ENCODE measurements around the gene ZNF135.

Gene ZNF135

DNA sequence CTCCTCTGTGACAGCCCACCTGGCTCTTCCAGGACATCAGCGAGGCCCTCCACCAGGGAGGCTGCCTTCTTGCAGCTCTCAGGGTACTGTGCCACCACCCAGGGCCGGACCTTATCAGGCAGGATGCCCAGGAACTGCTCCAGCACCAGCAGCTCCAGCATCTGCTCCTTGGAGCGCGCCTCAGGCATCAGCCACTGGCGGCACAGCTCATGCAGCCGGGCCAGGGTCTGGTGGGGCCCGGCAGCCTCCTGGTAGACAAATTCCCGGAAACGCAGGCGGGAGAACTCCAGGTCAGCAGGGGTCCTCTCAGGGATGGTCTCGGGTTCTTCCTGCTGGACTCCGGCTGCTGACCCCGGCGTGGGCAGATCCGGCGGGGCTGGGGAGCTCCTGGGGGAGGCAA, 30.8 kb downstream of the ZNF135 start:
- DNase-seq (ENCODE audit: low read depth in 4 of 4, low spot score in 1 of 4): no peak

DNA sequence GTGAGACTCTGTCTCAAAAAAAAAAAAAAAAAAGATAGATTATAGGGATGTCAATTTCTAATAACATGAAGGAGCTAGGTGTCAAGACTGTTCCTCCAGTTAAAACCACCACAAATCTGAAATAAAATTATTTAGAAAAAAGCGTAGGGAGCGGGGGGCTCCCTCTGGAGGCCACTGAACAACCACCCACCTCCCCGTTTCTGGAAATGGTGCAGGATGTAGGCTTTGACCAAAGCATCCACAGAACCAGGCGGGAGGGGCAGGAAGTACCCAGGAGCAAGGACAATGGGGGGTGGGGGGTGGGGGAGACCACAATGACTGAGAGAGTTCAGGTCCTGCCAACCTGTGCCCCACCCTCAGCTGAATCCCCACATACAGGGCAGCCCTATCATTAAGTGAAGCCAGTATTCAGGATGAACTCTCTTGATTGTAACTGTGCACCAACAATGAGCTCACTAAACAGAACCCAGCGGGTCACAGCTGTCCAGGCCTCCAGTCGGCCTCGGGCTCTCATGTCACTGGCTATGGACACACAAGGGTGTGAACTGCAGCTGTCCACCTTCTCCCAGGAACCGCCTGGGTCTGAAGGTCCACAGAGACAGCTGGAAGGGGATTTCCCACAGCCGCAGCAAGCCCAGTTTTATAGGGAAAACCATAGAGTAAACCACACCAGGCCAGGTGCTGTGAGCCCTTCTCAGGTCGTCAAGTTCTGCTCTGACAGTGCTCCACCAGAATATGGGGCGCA, 32.3 kb downstream of the ZNF135 start:
- no peak for DNase-seq (ENCODE audit: low read depth in 4 of 4, low spot score in 1 of 4)

DNA sequence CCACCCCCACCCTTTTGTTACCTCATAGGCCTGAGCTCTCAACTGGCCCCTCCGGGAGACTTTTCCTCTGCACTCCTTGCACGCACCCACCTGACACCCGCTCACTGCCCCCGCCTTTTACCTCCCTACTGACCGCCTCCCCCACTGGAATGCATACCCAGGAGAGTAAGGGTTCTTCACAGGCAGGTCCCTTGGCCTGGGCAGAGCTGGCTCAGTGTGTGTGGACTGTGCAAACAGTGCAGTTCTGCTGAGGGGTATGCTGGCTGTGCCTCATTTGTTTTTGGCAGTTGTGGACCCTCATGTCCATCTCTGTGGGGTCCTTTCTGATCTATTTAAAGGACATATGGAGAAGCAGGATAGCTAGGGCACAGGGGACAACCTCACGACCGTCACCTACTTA, 34.0 kb downstream of the ZNF135 start:
- no peak for DNase-seq (ENCODE audit: low read depth in 4 of 4, low spot score in 1 of 4)

- no peak for DNase-seq (ENCODE audit: low read depth in 4 of 4, low spot score in 1 of 4)
Measured at GRCh38 chr19:58095328-58095727, 36.2 kb downstream of the ZNF135 start.

- no peak for DNase-seq (ENCODE audit: low read depth in 4 of 4, low spot score in 1 of 4)
Measured at GRCh38 chr19:58096884-58097283, 37.8 kb downstream of the ZNF135 start.

GRCh38 chr19:58097349-58097748, 38.3 kb downstream of the ZNF135 start:
- DNase-seq (ENCODE audit: low read depth in 4 of 4, low spot score in 1 of 4): no peak

GRCh38 chr19:58097781-58098681, 38.9 kb downstream of the ZNF135 start, which contains the start of gene ZSCAN18:
Gene ZSCAN18, minus strand, starts transcription at chr19:58098231. Its CDS starts 7,964 bp downstream, at chr19:58090267.
- peak; percentile 82 to 91 (median 88) for DNase-seq (ENCODE audit: low read depth in 4 of 4, low spot score in 1 of 4)

DNA sequence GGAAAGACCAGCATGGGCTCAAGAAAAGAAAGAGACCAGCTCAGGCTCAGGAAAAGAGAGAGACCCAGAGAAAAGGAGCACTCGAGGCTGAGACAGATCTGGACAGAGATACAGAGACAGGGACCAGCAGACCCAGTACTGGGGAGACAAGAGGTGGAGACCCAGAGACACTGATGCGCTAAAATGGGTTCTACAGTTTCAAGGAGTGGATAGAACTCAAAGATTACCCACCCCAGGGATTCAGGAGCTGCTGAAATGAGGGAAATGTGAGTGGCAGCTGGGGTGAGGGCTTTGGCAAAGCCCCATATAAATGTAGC, 39.6 kb downstream of the ZNF135 start:
- no peak for DNase-seq (ENCODE audit: low read depth in 4 of 4, low spot score in 1 of 4)

GRCh38 chr19:58107778-58108545, 48.9 kb downstream of the ZNF135 start:
- DNase-seq (ENCODE audit: low read depth in 4 of 4, low spot score in 1 of 4): no peak

DNA sequence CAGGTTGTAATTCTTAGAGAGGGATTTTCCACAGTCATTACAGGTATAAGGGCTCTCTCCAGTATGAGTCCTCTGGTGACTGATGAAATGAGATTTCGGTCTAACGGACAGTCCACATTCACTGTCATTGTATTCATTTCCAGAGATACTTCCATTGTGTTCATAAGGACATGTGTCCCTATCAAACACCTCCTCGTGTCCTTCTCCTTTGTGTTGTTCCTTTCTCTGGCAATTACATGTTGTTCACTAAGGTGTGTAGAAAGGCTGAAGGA, 49.4 kb downstream of the ZNF135 start:
- no peak for DNase-seq (ENCODE audit: low read depth in 4 of 4, low spot score in 1 of 4)

GRCh38 chr19:58117841-58118575, 58.9 kb downstream of the ZNF135 start:
- DNase-seq (ENCODE audit: low read depth in 4 of 4, low spot score in 1 of 4): no peak

DNA sequence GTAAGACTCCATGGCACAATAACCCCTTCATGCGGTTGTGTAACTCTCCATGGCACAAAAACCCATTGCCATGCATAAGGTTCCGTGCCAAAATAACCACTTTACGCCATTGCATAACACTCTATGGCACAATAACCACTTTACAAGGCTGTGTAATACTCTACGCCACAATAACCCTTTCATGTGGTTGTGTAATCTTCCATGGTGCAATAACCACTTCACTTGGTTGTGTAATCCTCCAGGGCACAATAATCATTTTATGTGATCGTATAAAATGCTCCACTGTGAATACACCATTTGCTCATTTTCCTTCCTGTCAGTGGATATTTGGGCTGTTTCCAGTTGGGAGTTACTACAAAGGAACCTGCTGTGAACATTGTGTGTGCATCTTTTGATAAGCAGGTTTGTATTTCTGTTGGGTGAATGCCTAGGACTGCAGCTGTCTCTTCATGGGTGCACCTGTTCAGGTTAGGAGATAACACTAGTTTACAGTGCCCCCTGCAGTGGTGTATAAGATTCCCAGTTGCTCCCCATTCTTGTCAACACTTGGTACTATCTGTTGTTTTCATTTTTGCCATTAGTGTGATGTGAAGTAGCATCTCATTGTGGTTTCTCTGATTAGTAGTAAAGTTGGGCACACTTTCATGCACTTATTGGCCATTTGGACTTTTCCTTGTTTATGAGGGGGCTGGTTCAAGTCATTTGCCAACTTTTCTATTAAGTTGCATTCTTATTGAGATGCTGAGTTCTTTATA, 60.1 kb downstream of the ZNF135 start:
- DNase-seq (ENCODE audit: low read depth in 4 of 4, low spot score in 1 of 4): no peak

Measured in stimulated activated CD4-positive, alpha-beta T cell treated with anti-CD3 and anti-CD28 coated beads, Interleukin-1b, Interleukin-23, amount 100 ng/mL, for 24 hours (primary cell).